ENCODE measurements around the gene C8G. TPM values are rescaled to one million over a fixed set of nuclear protein-coding genes. Genes with fewer than 3 reads are reported as not detected.
A peak's percentile ranks its signal among the peaks of the same experiment; 100 is the strongest.

C8G gene
- total RNA-seq, 4 donors from 2014 or later = 1.7 to 5.2 TPM; not detected in 2

- no peak for TF ChIP-seq CTCF (IDR thresholded peaks at IDR 0.05 in 4 of 5, conservative IDR thresholded peaks at IDR 0.05 in 1 of 5)
- no peak for TF ChIP-seq POLR2A (IDR thresholded peaks at IDR 0.05)
- H3K4me3 ChIP-seq = no peak overlapping the region
- no peaks in the 10 kb centered on the region for H3K27me3 ChIP-seq
- H3K36me3 ChIP-seq = peaks cover 0 to 36% of the 10 kb centered on the region in 2 donors
- intact Hi-C loops (cut with DNase I; ENCODE audit: low total_unique reads) (no loop called here), in situ Hi-C loops (cut with MboI; ENCODE audit: low sequenced_read_pairs in 4 of 4) (no loop called here)
- H3K27ac ChIP-seq = no peak overlapping the region
- peaks cover 0 to 4% of the 10 kb centered on the region in 2 donors for H3K4me1 ChIP-seq
- DNase-seq (no peak), ATAC-seq (no peak)
- H3K9me3 ChIP-seq = no peaks in the 10 kb centered on the region
Observed at GRCh38 chr9:136917902-136918301, 27.1 kb upstream of the C8G start.

GRCh38 chr9:136920069-136920468, 25.0 kb upstream of the C8G start:
- H3K36me3 ChIP-seq = peaks cover 0 to 36% of the 10 kb centered on the region in 2 donors

DNA sequence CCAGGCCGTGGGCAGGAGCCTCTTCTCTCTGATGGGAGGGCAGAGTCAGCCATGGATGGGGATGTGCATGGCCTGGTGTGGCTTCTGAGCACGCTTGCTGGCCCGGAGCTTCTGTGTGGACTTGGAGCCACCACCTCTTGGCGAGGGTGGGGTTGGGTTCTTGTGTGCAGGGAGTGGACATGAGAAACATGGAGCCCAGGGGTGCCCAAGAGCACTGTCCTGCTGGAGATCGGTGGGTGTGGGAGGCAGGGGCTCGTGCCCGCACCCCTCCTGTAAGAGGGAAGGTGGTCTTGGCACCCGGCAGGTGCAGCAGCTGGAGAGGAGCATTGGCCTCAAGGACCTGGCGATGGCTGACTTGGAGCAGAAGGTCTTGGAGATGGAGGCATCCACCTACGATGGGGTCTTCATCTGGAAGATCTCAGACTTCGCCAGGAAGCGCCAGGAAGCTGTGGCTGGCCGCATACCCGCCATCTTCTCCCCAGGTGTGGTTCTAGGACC, 24.3 kb upstream of the C8G start:
- DNase-seq (no peak), ATAC-seq (no peak)
- intact Hi-C loops (cut with DNase I; ENCODE audit: low total_unique reads) = no loop called here
- no peaks in the 10 kb centered on the region for H3K9me3 ChIP-seq
- in situ Hi-C loops (cut with MboI; ENCODE audit: low sequenced_read_pairs in 4 of 4) = no loop called here
- H3K27ac ChIP-seq = no peak overlapping the region
- peaks cover 5 to 22% of the 10 kb centered on the region in 2 donors for H3K4me1 ChIP-seq
- H3K36me3 ChIP-seq = peaks cover 0 to 31% of the 10 kb centered on the region in 2 donors
- TF ChIP-seq CTCF (IDR thresholded peaks at IDR 0.05 in 4 of 5, conservative IDR thresholded peaks at IDR 0.05 in 1 of 5) (no peak), POLR2A (IDR thresholded peaks at IDR 0.05) (no peak)
- H3K4me3 ChIP-seq = no peak overlapping the region
- no peaks in the 10 kb centered on the region for H3K27me3 ChIP-seq

More at GRCh38 chr9:136920069-136920468, 25.0 kb upstream of the C8G start:
- H3K27ac ChIP-seq = no peak overlapping the region
- no peak overlapping the region for H3K4me3 ChIP-seq
- TF ChIP-seq CTCF (IDR thresholded peaks at IDR 0.05 in 4 of 5, conservative IDR thresholded peaks at IDR 0.05 in 1 of 5) = no peak
- TF ChIP-seq POLR2A (IDR thresholded peaks at IDR 0.05) = no peak
- peaks cover 2 to 15% of the 10 kb centered on the region in 2 donors for H3K4me1 ChIP-seq
- H3K27me3 ChIP-seq = no peaks in the 10 kb centered on the region
- DNase-seq (no peak), ATAC-seq (no peak)
- intact Hi-C loops (cut with DNase I; ENCODE audit: low total_unique reads) = no loop called here
- no peaks in the 10 kb centered on the region for H3K9me3 ChIP-seq
- in situ Hi-C loops (cut with MboI; ENCODE audit: low sequenced_read_pairs in 4 of 4) = no loop called here

DNA sequence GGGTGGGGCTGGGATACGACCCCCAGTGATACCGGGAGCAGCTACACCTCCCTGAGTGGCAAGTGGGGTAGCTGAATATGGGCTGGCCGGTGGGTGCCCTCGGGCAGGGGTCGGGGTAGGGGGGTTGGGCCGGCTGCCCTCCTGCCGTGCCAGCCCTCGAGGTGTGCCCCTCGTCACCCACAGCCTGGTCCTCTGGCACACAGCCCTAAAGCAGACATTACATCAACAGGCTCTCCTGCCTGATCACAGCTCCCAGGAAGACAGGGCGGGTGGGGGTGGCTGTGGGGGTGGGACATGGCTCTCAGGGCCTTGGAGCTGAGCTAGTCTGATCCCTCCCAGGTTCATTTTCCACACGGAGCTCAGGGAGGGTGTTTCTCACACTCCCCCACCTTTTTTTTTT, 23.7 kb upstream of the C8G start:
- ATAC-seq (no peak), DNase-seq (no peak)
- in situ Hi-C loops (cut with MboI; ENCODE audit: low sequenced_read_pairs in 4 of 4) (no loop called here), intact Hi-C loops (cut with DNase I; ENCODE audit: low total_unique reads) (no loop called here)
- Histone ChIP-seq H3K27ac (peak overlapping the region in 1 of 4 donors; percentile 51), H3K4me3 (no peak overlapping the region), H3K9me3 (no peaks in the 10 kb centered on the region), H3K36me3 (peaks cover 0 to 31% of the 10 kb centered on the region in 2 donors), H3K4me1 (peaks cover 8 to 27% of the 10 kb centered on the region in 2 donors), H3K27me3 (no peaks in the 10 kb centered on the region)
- TF ChIP-seq CTCF (IDR thresholded peaks at IDR 0.05 in 4 of 5, conservative IDR thresholded peaks at IDR 0.05 in 1 of 5) = no peak
- TF ChIP-seq POLR2A (IDR thresholded peaks at IDR 0.05) = no peak

DNA sequence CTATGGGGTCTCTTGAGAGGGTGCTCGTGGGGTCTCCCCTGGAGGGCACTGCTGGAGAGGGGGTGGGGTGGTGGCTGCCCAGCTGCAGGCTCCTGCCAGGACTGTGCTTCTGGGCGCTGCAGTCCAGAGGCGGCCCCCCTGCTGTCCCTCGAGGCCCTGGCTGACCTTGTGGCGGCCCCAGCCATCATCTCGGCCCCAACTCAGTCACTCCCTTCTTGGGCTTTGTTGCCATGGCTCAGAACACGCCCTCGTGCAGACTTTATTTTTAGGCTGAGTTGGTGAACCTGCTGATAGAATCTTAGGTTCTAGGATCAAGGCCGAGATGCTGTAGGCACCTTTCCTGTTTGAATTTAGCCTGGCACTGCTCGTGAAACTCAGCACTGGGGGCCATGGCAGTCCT, 23.3 kb upstream of the C8G start:
- H3K4me3 ChIP-seq = no peak overlapping the region
- H3K36me3 ChIP-seq = peaks cover 0 to 28% of the 10 kb centered on the region in 2 donors
- peaks cover 8 to 28% of the 10 kb centered on the region in 2 donors for H3K4me1 ChIP-seq
- H3K9me3 ChIP-seq = no peaks in the 10 kb centered on the region
- DNase-seq (no peak), ATAC-seq (peak in 1 of 2 donors; percentile 35)
- TF ChIP-seq CTCF (IDR thresholded peaks at IDR 0.05 in 4 of 5, conservative IDR thresholded peaks at IDR 0.05 in 1 of 5) (no peak), POLR2A (IDR thresholded peaks at IDR 0.05) (no peak)
- H3K27ac ChIP-seq = peak overlapping the region in 2 of 4 donors; percentile 18 to 51
- intact Hi-C loops (cut with DNase I; ENCODE audit: low total_unique reads) (no loop called here), in situ Hi-C loops (cut with MboI; ENCODE audit: low sequenced_read_pairs in 4 of 4) (no loop called here)
- H3K27me3 ChIP-seq = no peaks in the 10 kb centered on the region
